HG03280 (cell line): ENCODE results near the gene ZNF362.

Experiments used
- ATAC-seq: cut with Tn5 transposase; IDR thresholded peaks from one replicate; pipeline ENCODE4 v1.9.1; 2021; ENCODE audit warnings: mild to moderate bottlenecking, moderate library complexity; ENCODE audit not compliant: unreplicated experiment

The ZNF362 gene

DNA sequence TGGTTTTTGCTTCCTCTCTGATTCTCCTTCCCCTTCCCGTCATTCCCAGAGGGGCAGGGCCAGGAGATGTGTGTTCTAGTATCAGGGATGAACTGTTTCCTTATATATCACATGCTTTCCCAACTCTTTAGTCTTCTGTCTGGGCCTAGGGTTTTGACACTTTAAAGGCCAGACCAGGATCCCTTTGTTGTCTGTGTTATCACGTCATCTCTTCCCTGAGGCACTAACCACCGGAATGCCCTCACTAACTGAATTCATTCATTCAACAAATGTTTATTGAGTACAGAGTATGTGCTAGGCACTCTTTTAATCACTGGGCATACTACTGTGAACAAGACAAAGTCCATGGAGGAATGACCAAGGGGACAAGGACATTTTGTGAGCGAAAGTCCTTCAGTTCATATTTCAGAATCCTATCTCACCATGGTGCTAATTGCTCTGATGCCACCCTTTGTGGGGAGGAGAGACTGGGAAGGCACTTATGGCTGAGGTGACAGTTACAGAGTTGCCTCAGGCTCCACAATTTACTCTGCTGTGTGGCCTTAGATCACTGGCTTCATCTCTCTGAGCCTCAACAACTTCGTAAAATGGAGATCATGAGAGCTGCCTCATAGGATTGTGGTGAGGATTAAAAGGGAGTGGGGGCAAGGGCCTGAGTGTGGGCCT is 12.0 kb upstream of the ZNF362 start:
- ATAC-seq: no peak

DNA sequence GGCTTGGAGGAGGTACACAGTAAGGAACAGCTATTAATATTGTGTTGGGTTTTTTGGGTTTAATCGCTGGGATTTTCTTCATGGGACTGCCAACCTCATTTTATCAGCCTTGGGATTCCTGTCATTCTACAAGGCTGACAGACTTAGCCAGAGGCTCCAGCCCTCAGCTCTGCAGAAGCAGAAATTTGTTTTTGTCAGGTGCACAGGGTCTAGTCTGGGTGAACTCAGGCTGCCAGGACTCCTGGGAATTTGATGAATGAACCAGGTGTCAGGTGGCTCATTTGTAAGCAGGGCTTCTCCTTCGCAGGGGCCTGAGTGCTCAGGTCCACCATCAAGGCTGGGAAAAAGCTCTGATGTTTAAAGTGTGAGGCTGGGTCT is 11.5 kb upstream of the ZNF362 start:
- no peak for ATAC-seq

DNA sequence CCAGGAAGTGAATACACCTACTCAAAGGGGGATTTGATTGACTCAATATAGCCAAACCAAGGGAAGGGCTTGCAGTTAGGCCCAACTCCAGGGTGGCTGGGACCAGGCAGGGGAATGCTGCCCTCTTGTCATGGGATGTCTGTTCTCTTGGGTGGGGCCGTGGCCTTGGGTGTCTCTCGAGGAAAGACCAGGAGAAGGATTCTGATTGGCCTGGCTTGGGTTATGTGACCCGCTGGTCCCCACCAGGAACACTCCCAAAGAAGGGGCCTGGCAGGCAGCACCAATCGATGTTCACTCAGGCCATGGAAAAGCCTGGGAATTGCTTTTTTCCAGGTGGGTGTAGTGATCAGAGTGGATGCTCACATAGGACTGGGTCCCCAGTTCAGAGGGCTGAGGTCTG is 10.1 kb upstream of the ZNF362 start:
- no peak for ATAC-seq

DNA sequence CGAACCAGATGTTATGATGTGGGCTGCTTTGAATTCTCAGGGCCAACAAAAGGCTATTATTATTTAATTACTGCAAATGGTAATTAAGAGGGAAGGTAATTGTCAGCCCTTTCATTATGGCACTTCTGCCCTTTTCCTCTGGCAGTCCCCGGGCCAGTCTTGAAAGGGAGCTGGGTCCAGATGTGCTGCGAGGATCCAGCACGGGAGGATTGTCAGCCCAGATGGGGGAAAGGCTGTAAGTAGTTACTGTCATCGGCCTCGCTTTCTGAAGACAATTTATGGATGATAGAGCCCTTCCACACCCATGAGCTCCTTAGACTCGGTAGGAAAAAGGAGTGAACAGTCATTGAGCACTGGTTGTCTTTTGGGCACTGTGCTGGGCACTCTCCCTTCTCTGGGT is 8.7 kb upstream of the ZNF362 start:
- ATAC-seq: no peak

DNA sequence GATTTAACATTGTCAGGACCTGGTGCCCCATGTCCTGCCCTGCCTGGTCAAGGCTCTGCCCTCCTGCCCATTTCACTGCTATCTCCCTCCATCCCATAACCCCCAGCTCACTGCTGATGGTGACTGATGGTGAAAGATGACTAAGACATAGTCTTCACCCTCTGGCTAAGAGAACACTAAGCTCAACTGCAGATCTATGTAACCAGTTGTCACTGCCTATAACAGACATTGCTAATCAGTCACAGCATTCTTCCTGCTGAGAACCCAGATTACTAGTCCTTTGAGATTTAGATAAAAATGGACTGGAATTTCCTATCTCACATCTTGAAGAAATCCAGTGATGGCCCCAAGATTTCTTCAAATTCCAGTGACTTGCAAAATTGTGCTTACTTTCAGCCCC is 8.0 kb upstream of the ZNF362 start:
- no peak for ATAC-seq

DNA sequence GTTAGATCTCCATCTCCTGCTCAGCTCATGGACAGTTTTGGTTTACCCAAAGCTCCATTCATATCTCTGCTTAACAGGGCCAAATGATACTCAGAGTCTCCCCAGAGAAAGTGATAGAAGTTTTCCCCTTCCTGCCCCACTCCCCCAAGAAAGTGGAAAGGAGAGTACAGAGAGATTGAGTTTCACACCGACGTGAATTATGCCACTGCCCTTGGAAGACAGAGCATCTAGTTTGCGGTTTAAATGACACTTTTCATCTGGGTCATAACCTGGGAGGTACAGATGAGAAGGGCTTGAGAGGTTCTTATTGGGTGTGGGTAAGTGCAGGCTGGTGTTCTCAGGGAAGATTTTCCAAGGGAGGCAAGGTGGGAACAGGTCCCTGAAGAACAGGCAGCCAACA is 6.9 kb upstream of the ZNF362 start:
- ATAC-seq: no peak

DNA sequence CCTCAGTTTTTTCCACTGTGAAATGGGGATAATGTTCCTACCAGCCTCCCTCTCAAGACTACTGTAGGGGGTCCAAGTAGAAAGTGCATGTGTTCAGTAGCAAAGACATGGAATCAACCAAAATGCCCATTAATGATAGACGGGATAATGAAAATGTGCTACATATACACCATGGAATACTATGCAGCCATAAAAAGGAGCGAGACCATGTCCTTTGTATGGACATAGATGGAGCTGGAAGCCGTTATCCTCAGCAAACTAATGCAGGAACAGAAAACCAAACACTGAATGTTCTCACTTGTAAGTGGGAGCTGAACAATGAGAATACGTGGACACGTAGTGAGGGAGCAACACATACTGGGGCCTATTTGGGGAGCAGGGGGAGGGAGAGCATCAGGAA is 6.1 kb upstream of the ZNF362 start:
- ATAC-seq: no peak

DNA sequence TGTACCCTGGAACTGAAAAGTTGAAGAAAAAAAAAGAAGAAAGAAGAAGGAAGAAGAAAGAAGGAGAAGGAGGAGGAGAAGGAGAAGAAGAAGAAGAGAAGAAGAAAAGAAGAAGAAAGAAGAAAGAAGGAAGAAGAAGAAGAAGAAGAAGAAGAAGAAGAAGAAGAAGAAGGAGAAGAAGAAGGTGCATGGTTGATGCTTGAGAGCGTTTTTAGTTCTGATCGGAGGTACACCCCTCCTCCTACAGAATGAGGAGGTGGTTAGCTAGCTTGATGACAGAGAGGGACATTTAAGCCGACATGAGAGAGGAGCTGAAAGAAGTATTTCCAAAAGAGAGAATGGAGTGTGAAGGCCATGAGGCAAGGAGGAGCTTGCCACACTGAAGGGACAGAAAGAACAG is 5.6 kb upstream of the ZNF362 start:
- no peak for ATAC-seq

DNA sequence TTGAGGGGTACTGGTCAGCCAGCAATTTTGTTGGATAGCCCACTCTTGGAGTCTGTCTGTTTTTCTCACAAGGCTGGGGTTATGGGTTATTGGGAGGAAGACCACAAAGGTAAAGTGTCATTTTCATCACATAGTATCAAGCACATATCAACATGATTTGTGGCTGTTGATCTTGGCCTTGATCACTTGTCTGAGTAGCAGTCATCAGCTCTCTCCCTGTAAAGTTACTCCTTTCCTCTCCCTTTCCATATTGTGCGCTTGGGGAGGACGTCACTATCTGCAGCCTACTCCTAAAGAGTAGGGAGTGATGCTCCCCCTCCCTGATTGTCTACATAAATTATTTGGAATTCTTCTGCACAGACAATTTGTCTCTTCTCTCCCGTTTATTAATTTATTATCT is 1.8 kb upstream of the ZNF362 start:
- ATAC-seq: no peak

DNA sequence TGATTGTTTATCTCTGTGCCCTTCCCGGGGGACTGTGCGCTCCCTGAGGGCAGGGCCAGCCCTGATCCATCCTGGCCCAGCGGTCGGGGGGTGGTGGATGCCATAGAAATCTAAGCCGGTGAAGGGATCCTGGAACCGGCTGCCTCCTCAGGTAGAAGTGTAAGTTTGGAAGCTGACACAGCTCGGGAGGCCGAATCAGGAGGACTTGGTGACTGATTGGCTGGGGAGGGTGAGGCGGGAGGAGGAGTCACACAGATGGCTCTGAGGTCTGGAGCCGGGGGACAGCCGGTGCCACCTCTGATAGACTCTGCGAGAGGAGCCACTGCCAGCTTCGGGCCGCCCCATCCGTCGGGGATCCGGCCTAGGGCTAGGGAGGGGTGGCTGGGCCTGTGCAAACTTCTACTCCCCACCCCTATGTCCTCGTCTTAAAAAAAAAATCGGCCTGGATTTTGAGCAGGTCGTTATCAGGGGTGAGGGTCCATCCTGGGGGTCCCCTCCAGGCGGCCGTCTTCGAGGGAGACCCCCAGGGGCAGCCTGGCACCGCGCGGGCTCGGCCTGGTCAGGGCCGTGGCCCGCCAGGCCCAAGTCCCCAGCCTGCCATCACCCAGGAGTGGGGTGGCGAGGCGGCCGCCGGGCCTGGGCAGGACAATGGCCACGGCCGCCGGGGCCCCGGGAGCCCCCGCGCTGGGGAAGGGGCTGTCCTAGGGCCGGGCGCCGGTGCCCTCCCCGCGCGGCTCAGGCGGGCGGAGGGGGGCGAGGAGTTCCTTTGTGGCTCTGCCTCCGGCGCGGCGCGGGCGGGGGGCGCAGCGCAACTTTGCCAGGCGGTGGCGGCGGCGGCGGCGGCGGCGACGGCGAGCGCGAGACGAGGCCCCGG is 708 bp upstream of the ZNF362 start:
- peak; percentile 22 for ATAC-seq

DNA sequence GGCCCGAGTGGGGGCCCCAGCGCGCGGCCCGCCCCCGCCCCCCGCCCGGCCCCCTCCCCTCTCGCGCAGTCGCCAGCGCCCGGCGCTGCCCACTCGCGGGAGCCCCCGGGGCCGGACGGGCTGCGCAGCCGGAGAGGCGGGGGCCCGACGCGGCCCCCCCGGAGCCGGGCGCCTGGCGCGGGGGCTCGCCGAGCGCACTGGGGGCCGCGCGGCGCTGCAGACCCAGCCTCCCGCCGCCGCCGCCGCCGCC is 146 bp upstream of the ZNF362 start:
- no peak for ATAC-seq

DNA sequence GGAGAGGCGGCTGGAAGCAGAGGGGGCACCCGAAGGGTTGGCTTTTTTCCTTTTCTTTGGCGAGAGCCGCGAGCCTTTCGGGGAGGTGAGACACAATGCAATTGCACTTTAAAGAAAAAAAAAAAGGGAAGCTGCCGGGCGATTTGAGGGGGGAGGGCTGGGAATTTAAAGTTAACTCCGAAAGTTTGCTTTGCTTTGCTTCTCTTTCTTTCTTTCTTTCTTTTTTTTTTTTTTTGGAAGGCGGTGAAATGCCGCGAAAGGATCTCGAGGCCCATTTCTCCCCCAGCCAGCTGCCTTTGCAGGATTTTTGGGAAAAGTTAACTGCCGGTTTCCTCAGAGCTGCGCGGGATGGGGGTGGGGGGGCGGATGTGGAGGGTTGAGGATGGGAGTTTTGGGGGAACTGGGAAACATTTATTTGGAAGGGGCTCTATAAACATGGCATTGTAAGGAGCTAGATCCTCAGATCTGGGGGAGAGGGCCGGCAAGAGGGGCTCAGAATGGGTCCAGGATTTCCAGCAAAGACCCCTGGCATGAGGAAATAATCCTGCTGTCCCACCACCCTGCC is 997 bp downstream of the ZNF362 start:
- ATAC-seq: no peak

DNA sequence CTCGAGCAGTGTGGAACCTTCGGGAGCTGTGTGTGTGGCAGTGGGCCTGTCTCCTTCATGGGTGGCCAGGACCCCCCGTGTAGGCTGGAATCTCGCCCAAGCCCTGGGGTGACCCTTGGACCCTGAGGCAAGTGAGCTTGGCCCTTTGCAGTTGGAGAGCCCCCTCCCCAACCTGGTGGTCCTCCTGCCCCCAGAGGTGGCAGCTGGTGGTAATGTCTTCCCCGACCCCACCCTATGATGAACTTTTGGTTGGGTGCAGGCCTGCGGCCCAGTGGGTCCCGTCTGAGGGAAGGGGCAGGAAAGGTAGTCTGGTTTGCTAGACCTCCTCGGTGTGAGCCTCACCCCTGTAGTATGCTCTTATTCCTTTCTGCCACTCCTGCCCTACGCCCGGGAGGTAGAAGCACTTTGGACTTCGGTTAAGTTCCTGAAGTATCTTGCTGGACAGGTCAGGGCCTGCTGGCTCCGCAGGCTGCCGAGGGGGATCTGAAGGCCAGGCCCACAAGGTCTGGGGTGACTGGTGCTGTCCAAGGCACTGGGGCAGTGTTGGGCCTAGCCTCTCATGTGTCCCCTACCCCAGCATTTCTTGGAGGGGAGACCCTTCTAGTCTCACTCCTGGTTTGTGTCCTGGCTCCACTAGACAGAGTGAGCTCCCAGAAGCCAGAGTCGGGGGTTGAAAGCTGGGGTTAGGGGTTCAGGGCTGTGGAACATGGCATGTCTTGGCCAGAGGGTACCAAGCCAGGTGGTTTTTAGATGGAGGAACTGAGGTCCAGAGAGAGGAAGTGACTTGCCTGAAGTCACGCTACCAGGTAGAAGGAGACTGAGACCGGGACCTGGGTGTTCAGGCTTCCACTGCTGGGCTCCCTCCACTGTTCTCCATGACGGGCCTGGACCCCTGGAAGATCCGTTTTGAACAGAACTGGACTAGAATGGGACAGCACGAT is 1.8 kb downstream of the ZNF362 start:
- ATAC-seq: no peak

DNA sequence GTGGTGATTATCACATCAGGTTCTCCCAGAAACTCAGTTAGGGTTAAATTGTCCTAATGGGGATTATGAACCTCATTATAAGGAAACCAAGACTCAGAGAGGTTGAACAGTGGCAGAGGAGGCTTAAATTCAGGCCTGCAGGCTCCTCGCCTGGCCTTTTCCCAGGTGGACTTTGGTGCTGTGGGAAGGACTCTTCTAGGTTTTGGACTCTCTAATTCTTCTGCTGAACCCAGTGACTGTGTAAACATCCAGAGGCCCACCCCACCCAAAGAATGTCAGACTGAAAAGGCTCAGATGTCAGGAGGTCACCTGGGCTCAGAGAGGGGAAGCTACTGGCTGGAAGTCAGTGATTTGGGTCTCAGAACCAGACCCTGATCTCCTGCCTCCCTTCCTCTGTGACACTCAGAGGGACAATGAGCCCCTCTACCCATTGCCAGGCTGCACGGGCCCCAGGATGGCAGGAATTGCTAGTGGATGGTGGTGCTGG is 2.5 kb downstream of the ZNF362 start:
- no peak for ATAC-seq

DNA sequence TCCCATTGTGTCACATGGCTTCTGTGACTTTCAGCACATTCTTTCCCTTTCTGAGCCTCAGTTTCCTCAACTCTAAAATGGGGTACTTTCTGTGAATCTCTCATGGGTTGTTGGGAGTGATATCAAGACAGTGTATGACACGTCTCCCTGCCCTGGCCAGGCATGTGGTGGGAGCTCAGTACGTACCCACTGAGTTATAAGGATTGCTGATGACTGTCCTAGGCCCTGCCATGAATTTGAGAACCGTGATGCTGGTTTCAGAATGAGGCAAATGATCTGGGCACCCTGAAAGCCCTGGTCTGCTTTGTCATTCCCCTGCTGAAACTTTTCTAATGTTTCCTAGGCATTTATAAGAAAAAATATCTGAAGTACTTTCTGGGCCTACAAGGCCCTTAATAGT is 3.6 kb downstream of the ZNF362 start:
- no peak for ATAC-seq

DNA sequence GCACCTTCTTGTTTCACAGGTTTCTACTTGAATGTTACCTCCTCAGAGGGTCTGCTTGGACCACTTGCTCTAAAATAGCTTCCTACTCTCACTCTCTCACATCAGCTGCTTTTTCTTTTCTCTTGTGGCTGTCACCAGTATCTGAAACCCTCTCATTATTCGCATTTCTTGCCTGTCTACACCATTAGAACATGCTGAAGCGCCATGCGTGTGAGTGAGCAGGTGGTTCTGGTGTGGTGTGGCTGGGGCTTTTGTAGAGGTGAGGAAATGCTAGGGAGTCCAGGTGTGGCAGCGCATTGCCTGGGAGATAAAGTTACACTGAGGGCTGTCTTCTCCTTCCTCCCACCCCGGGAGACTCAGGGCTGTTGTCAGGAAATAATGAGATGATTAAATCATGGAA is 4.1 kb downstream of the ZNF362 start:
- ATAC-seq: no peak

DNA sequence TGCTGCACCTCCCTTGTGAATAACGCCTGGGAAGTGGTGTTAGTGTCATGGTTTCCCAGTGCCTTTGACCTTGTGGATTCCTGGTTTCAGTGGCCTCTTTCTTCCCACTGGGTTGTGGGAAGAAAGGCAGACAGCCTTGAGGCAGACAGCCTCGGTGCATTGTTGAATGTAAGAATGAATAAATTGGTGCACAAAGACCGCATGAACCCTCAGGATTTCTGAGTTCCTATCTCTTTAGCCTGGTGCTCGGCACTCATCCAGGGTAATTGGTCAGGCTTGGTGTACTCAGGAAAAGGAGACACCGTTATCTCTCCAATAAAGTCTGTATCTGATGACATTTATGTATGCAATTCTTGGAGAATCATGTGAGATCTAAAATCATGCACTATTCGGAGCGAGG is 5.1 kb downstream of the ZNF362 start:
- no peak for ATAC-seq

DNA sequence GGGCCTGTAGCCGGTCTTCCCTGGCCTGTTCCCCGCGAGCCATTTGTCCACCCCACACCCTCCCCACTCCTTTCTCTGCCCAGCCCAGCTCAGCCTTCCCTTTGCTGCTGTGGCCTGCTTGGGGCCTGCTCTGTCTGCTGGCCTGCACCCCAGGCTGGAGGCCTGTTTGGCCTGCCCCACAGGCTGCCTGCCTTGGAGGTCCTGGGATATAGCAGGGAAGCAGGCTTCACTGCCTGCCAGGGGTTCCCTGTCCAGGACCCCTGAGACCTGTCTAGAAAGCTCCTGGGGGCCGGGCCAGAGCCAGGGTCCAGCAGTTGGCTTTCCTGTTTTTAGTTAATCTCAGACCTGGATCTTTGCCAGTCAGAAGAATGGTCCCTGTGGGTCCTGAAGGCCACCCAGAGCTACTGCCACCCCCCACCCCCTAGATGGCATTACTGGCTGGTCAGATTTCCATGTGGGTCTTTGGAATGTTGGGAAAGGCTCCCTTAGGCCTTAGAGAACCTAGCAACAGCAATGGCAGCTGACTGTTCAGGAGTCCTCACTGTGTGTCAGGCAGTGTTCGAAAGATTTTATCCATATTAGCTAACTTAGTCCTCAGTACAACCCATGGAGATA is 7.7 kb downstream of the ZNF362 start:
- no peak for ATAC-seq

DNA sequence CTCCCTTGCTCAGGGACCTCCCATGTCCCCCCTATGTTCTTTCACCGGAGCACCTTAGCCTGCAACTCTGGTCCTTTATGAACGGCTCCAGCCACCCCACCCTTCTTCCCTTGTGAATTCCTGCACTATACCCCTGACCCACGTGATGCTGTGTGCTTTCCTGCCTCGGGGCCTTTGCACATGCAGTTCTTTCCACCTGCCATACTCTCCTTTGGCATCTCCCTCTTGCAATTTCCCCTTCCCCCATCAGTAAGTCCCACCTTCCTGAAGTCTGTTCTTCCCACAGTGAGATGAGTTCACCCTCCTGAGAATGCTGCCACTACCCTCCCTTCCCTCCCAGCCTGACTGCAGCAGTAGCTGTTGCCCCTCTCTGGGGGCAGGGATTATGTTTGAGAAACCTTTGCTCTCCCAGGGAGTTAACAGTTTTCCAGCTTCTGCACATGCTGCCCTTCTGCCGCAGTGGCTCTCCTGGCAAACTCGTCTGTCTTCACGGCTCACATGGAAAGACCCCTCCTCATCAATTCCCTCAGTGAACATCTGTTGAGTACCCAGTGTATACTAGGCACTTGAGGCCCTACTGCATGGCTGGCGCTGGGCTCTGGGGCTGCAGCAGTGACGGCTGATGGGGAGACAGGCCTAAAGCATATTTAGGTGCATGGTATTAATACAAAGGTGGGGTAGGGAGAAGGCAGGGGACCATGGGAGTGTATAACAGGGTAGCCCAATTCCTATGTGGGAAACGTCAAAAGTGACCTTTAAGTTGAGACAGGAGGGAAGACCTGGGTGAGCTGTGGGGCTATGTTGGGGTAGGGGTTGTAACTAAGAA is 9.7 kb downstream of the ZNF362 start:
- no peak for ATAC-seq

DNA sequence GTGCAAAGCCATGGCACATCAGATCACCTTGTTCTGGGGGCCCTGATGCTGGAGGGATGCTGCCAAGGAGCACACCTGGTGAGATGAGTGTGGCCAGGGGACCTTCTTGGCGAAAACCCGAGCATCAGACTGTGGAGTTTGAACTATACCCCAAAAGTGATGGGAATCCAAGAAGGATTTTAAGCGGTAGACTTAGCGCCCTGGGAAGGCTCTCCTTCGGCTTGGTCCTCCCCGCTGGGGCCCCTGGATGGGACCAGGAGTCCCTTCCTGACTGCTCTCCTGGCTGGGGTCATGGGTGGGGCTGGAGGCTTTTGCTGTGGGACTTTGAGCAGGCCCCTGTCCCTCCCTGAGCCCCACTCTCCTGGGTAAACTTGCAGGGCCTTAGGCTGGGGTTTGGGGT is 10.5 kb downstream of the ZNF362 start:
- ATAC-seq: no peak
